NCI-H2081 (cell line): ENCODE results near the gene CNTN6.

Source experiments
- DNase-seq, 2 experiments: peaks; one replicate each; lab custom pipeline; 2025; lab: John Stamatoyannopoulos, UW

The CNTN6 gene

GRCh38 chr3:1172644-1173043, 79.8 kb downstream of the CNTN6 start:
- no peak for DNase-seq

DNA sequence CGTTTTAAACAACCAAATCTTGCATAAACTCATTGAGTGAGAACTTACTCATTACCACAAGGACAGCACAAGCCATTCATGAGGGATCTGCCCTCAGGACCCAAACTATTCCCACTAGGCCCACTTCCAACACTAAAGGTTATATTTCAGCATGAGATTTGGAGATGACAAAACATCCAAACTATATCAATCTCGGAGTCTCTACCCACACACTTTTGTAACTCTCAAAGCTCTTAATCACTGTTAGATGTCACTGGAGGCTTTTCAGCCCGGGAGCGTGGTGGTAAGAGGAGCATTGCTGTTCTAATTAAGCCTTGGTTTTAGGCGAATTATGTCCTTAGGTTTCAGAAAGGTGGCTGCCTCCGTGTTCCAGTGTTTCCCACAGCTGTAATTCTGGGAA, 86.3 kb downstream of the CNTN6 start:
- no peak for DNase-seq

GRCh38 chr3:1183320-1184048, 90.7 kb downstream of the CNTN6 start:
- DNase-seq, result no peak

DNA sequence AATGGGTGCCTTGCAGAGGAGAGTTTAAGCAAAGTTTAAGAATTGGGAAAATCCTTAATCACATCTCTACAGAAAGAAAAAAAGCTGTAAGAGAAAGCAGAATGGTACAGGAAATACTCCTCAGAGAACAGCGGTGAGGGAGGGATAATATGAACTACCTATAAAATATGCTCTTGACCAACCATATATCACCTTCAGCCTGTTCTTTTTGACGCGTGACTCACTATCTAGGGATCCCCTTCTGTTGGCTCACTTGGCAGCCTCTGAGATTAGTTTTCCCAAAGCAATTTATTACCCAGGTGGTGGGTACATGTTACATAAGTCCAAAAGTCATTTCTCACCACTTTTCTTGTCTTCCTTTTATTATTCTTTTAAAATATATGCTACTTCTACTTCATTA, 97.7 kb downstream of the CNTN6 start:
- DNase-seq, result no peak

DNA sequence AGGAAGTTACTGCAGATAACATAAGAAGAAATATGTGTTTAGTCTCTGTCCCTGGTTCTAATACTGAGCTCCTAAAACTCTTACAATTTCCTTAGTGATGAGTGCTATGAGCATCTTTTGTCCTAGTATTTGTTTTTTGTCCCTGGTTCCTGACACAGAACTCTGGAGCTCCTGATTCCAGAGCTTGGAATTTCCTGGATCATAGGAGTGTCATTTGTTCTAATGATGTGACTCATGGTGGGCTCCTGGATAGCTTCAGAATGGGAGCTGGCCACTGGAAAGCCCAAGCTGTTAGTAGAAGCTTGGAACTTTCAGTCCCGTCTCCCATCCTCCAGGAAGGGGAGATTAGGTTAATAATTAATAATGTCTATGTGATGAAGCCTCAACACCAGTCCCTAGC, 98.2 kb downstream of the CNTN6 start:
- no peak for DNase-seq

DNA sequence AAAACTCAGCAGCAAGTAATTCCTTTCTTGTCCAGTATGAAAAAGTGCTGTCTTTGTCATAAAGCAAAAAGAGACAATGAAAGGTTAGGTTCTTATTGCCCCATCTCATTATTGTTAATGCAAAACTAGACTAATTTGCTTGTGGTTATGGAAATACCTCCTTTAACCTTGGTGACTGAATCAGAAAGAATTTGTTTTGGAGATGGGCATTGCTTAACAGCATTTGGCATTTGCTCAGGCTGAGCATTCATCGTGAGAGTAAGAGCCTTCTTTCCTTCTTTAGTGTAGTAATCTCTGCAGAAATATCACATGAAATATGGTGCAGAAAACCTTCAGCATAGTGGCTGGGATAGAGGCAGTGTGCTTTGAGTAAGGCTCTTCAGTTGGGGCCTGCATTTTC, 103.1 kb downstream of the CNTN6 start:
- DNase-seq, result no peak

- peak in 1 of 2 experiments; percentile 24 for DNase-seq
Measured at GRCh38 chr3:1197051-1197450, 104.2 kb downstream of the CNTN6 start.

DNA sequence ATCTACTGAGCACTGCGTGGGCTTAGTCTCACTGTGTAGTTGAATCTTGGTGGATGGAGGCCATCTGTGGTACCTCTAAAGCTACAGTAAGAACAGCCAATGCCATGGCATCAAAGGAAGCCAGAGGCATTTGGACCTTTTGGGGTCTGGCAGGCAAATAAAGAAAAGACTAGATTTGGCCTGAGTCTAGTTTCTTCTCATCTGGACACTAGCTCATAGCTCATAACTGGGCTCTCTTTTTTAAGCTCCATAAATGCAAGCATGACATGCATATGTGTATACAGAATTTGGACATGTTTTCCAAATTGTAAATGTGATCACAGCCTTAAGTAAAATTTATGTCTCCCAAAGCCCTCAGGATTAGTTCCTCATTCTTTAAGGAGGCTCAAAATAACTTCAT, 107.5 kb downstream of the CNTN6 start:
- no peak for DNase-seq

GRCh38 chr3:1207904-1208303, 115.1 kb downstream of the CNTN6 start:
- no peak for DNase-seq

DNA sequence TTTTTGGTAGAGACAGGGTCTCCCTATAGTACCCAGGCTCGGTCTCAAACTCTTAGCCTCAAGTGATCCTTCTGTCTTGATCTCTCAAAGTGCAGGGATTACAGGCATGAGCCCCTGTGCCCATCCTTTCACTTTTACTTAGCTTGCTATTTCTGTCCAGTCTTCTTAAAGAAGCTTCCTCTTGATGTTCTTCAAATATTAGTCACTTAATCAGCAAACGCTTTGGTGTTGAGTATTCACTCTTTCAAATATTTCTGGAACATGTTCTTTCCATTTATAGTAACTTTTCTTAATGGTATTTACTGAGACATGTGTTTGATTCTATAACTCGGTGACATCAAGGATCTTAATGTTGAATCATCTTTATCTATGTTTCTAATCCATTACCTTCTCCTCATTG, 122.1 kb downstream of the CNTN6 start:
- no peak for DNase-seq

- no peak for DNase-seq
Measured at GRCh38 chr3:1216856-1217255, 124.0 kb downstream of the CNTN6 start.

GRCh38 chr3:1227111-1227510, 134.3 kb downstream of the CNTN6 start:
- no peak for DNase-seq

- DNase-seq, result no peak
Measured at GRCh38 chr3:1228289-1228688, 135.5 kb downstream of the CNTN6 start.

DNA sequence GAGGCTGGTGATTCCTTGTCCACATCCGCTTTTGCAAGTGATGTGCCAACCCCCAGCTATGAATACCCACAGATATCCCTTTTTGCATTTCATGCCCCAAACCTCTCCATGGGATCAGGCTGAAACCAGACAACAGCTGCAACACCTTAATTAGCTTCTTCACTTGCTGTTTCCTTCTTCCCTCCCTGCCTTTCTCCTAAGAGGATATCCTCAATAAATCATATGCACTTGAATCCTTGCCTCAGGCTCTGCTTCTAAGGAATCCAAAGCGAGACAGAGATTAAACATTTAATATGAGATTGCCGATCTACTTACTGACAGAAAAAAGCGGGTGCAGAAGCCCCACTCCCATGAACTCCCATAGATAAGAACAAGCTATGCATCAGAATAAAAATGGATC, 138.1 kb downstream of the CNTN6 start:
- no peak for DNase-seq

DNA sequence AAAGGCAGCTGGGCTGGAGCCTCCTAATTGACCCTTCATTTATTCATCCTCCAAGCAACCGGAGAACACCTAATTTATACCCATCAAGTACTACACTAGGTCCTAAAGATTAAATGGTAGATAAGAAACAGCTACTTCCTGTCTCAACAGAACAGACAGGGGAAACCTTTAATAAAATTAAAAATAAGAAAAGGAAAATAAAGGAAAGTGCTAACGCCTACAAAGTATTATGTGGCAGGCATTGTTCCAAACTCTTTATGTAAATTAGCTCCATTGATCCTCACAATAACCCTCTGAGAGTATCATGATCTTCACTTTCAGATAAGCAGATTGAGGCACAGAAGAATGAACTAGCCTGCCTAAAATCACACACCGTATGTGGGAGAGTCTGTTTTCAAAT, 139.5 kb downstream of the CNTN6 start:
- DNase-seq, result no peak

DNA sequence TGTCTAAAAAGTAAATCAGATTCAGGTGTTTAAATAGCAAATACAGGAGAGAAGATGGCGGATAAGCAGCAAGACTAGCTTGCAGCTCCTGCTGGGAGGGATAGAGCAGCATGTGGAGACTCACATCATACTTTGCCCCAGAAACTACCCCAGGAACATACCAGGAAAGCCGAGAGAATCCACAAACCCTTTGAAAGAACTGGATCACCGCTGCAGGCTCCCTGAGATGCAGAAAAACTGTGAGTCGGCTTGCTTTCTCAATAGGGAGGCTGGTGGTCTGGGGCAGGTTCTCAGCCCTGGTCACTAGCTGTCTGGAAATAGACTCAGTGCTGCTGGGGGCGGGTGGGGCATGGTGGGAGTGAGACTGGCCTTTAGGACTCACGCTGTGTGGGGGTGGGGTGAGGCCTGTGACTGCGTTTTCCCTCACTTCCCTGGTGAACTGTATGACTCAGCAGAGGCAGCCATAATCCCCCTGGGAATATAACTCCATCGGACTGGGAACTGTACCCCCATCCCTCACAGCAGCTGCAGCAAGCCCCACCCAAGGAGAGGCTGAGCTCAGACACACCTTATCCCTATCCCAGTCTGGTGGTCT, 142.8 kb downstream of the CNTN6 start:
- DNase-seq, result no peak

GRCh38 chr3:1251282-1252060, 158.6 kb downstream of the CNTN6 start:
- DNase-seq, result no peak

GRCh38 chr3:1252061-1252430, 159.2 kb downstream of the CNTN6 start:
- no peak for DNase-seq

DNA sequence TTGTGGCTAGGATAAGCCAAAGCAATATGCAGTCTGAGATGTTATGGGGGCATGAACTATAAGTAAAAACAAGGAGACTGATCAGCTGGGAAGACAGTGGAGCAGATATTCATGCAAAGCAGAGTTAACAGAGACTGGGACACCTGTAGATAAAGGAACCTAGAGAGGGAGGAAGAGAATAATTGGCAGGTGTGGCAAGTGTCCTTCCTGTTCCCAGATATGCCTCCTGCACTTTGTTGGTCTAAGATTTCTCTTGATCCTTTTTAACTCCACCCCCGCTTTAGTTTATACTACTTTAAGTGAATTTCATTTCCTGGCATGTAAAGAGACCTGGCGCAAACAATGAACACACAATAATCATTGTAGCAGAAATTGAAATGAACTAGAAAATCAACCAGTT, 169.4 kb downstream of the CNTN6 start:
- DNase-seq, result no peak

DNA sequence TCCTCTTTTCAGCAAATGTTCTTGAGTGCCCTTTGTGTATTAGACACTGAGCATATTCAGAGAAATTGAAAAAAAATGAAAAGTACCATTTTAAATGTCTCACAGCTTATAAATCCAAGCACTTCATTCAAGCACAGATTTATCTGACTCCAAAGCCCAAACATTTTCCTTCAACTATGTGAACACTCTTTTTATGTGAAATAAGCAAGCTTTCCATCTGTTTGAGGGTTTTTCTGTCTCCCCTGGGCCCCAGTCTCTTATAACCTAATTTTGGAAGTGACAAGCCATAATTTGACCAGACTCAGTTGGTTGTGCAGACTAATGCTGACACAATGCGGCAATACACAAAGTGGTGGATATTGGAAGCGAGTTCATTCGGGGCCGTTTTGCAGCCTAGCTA, 170.3 kb downstream of the CNTN6 start:
- no peak for DNase-seq

DNA sequence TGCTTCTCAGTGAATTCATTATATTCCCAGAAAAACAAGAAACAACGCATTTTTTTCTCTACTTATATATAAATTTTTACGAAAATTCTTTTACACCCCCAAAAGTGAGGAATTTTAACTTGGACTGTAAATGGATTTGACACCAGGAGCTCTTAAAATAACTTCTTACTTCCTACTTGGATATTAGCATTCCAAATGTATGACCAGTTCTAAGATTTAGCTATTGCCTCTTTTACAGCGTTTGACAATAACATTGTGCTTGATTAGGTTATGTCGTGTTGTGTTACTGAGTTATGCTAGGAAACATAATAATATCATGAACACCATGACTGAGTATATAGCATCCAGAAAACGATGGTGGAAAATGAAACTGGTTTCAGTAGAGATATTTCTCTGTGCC, 177.0 kb downstream of the CNTN6 start:
- DNase-seq, result no peak

DNA sequence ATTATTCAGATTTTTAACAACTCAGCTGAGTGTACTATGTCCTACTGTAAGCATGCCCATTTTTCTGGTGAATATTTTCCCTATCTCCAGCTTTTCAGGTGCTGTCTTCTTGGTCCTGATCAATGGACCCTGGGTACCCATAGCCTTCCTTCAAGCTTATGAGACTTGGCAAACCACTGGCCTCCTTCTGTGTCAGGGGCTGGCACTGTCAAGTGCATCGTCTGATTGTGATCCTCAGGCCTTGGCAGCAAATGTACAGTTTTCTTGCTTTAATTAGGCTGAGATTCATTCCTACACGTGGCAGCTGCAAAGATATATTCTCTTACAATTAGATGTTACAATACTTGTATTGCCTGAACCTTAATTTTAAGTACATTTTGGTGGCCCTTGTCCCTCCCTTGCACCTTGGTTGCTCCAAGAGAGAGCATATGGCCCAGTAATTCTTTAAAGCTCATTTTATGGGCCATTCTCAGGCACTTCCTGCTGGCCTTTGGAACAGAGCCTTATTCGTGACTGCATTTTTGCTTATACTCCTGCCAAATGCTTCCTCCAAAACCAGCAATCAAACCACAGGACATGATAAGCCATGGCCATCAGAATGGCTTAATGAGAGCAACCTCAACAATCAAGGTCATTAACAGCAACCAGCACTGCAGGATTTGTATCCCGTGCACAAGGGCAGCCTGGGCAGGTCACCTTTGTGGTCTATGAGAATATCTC, 179.9 kb downstream of the CNTN6 start:
- DNase-seq, result peak in 1 of 2 experiments; percentile 63

GRCh38 chr3:1275495-1275894, 182.7 kb downstream of the CNTN6 start:
- DNase-seq, result peak in 1 of 2 experiments; percentile 8
